NCI-H526 treated with DMSO at 0.1 percent for 48 hours (cell line): ENCODE results near the gene LHFPL2.

Source experiments
- DNase-seq: peaks from one replicate; lab custom pipeline; 2025; lab: John Stamatoyannopoulos, UW

The LHFPL2 gene

GRCh38 chr5:78618303-78618702 lies 30.3 kb downstream of the LHFPL2 start:
- no peak for DNase-seq

- no peak for DNase-seq
Measured at GRCh38 chr5:78615697-78616096, 32.9 kb downstream of the LHFPL2 start.

- no peak for DNase-seq
Measured at GRCh38 chr5:78614816-78615215, 33.8 kb downstream of the LHFPL2 start.

- no peak for DNase-seq
Measured at GRCh38 chr5:78613756-78614155, 34.8 kb downstream of the LHFPL2 start.

- DNase-seq = no peak
Measured at GRCh38 chr5:78613151-78613533, 35.4 kb downstream of the LHFPL2 start.

GRCh38 chr5:78612227-78613150 lies 36.1 kb downstream of the LHFPL2 start:
- no peak for DNase-seq

GRCh38 chr5:78611126-78611605 lies 37.4 kb downstream of the LHFPL2 start:
- DNase-seq = no peak

- no peak for DNase-seq
Measured at GRCh38 chr5:78610636-78611035, 37.9 kb downstream of the LHFPL2 start.

- no peak for DNase-seq
Measured at GRCh38 chr5:78610163-78610583, 38.4 kb downstream of the LHFPL2 start.

- DNase-seq = no peak
Measured at GRCh38 chr5:78607864-78608263, 40.7 kb downstream of the LHFPL2 start.

- DNase-seq = no peak
Measured at GRCh38 chr5:78606241-78606640, 42.3 kb downstream of the LHFPL2 start.

GRCh38 chr5:78605611-78606010 lies 43.0 kb downstream of the LHFPL2 start:
- DNase-seq = no peak

- DNase-seq = no peak
Measured at GRCh38 chr5:78604689-78605285, 43.8 kb downstream of the LHFPL2 start.

GRCh38 chr5:78603636-78604175 lies 44.9 kb downstream of the LHFPL2 start:
- no peak for DNase-seq

- DNase-seq = no peak
Measured at GRCh38 chr5:78602400-78602799, 46.2 kb downstream of the LHFPL2 start.

GRCh38 chr5:78601559-78602314 lies 46.8 kb downstream of the LHFPL2 start:
- DNase-seq = no peak

GRCh38 chr5:78600687-78601414 lies 47.7 kb downstream of the LHFPL2 start:
- DNase-seq = no peak

- no peak for DNase-seq
Measured at GRCh38 chr5:78598973-78599372, 49.6 kb downstream of the LHFPL2 start.

GRCh38 chr5:78597974-78598371 lies 50.6 kb downstream of the LHFPL2 start:
- no peak for DNase-seq

- DNase-seq = no peak
Measured at GRCh38 chr5:78597068-78597973, 51.3 kb downstream of the LHFPL2 start.
